Gastroesophageal sphincter (tissue), 4 donors: ENCODE measurements around the gene CHRM5. TPM values are rescaled to one million over a fixed set of nuclear protein-coding genes. Genes with fewer than 3 reads are reported as not detected.

ENCODE experiments used
- ATAC-seq: fragments of 150-250 bp; one replicate; pipeline ENCODE4 v1.9.1; 2016; ENCODE audit warnings: mild to moderate bottlenecking, moderate library complexity
- H3K27ac ChIP-seq, 4 donors: fragments of 200-600 bp; sonication (generic) in 3 of 4; 1 replicate in 3 of 4; 2 replicates in 1 of 4; pipeline ENCODE4 v1.5.1; 2016 to 2019
- H3K27me3 ChIP-seq: fragments of 200-600 bp; sonication (generic); one replicate; pipeline ENCODE4 v1.5.1; 2019
- H3K36me3 ChIP-seq, 2 donors: fragments of 200-600 bp; sonication (generic); one replicate each; pipeline ENCODE4 v1.5.1; 2019; ENCODE audit warnings: control low read depth in 1 of 2
- H3K4me1 ChIP-seq, 3 donors: fragments of 200-600 bp; sonication (generic); 1 replicate in 2 of 3; 2 replicates in 1 of 3; pipeline ENCODE4 v1.5.1; 2016 to 2019; ENCODE audit warnings: control low read depth in 2 of 3
- H3K4me3 ChIP-seq, 2 donors: fragments of 200-600 bp; sonication (generic); one replicate each; pipeline ENCODE4 v1.5.1; 2019; ENCODE audit warnings: mild to moderate bottlenecking in 1 of 2, moderate library complexity in 1 of 2
- H3K9me3 ChIP-seq, 3 donors: fragments of 200-600 bp; sonication (generic); one replicate each; pipeline ENCODE4 v1.5.1; 2017 to 2019; ENCODE audit warnings: control low read depth in 2 of 3
- EP300 ChIP-seq: sonication (generic); formaldehyde crosslinking; IDR thresholded peaks from one replicate; pipeline ENCODE4 v1.6.1; 2017; ENCODE audit warnings: antibody characterized with exemption, mild to moderate bottlenecking
- POLR2A ChIP-seq, 2 donors: fragments of 450-650 bp; IDR thresholded peaks; one replicate each; pipeline ENCODE4 v1.6.1; 2017; ENCODE audit warnings: antibody characterized with exemption in 2 of 2, mild to moderate bottlenecking in 2 of 2, moderate library complexity in 1 of 2
- POLR2AphosphoS5 ChIP-seq: sonication (generic); formaldehyde crosslinking; IDR thresholded peaks from one replicate; pipeline ENCODE4 v1.6.1; 2017; ENCODE audit warnings: antibody characterized with exemption
- WGBS, 2 donors: methylation state at CpG; one replicate each; pipeline ENCODE4 v1.1.5; 2018; ENCODE audit warnings: low coverage in 1 of 2; 5-methylcytosine and 5-hydroxymethylcytosine counted together
- total RNA-seq, 4 donors: library from RNA; depleted of rRNA; stranded (reverse); fragments of >200 nt; gene quantifications; one replicate each; pipeline ENCODE4 v1.1.0, GENCODE V29; 2016
- TF ChIP-seq, protein P1 (sequence below), 4 experiments: fragments of 200-600 bp in 2 of 4; fragments of 450-650 bp in 2 of 4; sonication (generic) in 1 of 4; IDR thresholded peaks; one replicate each; pipeline ENCODE4 v1.5.1; 2017 to 2019; ENCODE audit warnings: antibody characterized with exemption in 4 of 4, mild to moderate bottlenecking in 2 of 4, moderate library complexity in 2 of 4

The CHRM5 gene
- total RNA-seq, 4 donors from 2014 or later: not detected

GRCh38 chr15:33975022-33975565 is 6.8 kb downstream of the CHRM5 start:
- H3K27me3 ChIP-seq: no peaks in the 10 kb centered on the region
- TF ChIP-seq, protein P1, sequence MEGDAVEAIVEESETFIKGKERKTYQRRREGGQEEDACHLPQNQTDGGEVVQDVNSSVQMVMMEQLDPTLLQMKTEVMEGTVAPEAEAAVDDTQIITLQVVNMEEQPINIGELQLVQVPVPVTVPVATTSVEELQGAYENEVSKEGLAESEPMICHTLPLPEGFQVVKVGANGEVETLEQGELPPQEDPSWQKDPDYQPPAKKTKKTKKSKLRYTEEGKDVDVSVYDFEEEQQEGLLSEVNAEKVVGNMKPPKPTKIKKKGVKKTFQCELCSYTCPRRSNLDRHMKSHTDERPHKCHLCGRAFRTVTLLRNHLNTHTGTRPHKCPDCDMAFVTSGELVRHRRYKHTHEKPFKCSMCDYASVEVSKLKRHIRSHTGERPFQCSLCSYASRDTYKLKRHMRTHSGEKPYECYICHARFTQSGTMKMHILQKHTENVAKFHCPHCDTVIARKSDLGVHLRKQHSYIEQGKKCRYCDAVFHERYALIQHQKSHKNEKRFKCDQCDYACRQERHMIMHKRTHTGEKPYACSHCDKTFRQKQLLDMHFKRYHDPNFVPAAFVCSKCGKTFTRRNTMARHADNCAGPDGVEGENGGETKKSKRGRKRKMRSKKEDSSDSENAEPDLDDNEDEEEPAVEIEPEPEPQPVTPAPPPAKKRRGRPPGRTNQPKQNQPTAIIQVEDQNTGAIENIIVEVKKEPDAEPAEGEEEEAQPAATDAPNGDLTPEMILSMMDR (IDR thresholded peaks at IDR 0.05): no peak
- no peak for TF ChIP-seq POLR2AphosphoS5
- TF ChIP-seq EP300: no peak
- no peak for TF ChIP-seq POLR2A (IDR thresholded peaks at IDR 0.05)
- WGBS, 2 donors: 79 to 82% methylated on average over 4 of the region's 4 CpGs
- no peak for ATAC-seq
- H3K36me3 ChIP-seq: peaks cover 0 to 6% of the 10 kb centered on the region in 2 donors
- H3K4me3 ChIP-seq: no peak overlapping the region
- H3K4me1 ChIP-seq: no peaks in the 10 kb centered on the region
- H3K9me3 ChIP-seq: no peaks in the 10 kb centered on the region
- no peak overlapping the region for H3K27ac ChIP-seq

DNA sequence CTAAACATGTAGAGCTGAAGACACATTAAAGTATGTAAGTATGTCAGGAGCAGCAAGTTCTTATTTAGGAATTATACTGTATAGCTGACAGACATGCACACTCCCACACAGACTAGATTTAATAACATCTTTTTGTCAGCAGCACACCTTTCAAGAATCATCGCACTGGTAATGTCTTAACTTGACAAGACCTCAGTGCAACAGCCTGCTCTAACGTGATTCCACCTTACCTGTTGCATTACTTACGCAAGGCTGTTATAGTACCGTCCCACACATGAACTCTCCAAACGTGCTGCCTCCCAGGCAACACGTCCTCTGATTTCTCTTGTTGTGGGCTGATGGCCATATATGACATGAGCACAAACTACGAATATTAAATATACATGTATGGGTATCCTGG is 11.9 kb downstream of the CHRM5 start:
- no peak overlapping the region for H3K27ac ChIP-seq
- H3K9me3 ChIP-seq: no peaks in the 10 kb centered on the region
- 61 to 65% methylated on average over 6 to 7 of the region's 7 CpGs for WGBS, 2 donors

GRCh38 chr15:33982516-33982915 is 14.2 kb downstream of the CHRM5 start:
- no peak for ATAC-seq
- H3K4me1 ChIP-seq: peaks cover 0 to 5% (median 0%) of the 10 kb centered on the region in 3 donors
- H3K9me3 ChIP-seq: no peaks in the 10 kb centered on the region
- no peaks in the 10 kb centered on the region for H3K27me3 ChIP-seq
- WGBS, 2 donors: 79 to 100% methylated on average over 1 of the region's 1 CpG
- H3K27ac ChIP-seq: no peak overlapping the region
- no peak overlapping the region for H3K4me3 ChIP-seq
- H3K36me3 ChIP-seq: no peaks in the 10 kb centered on the region
- TF ChIP-seq EP300 (no peak), POLR2AphosphoS5 (no peak), POLR2A (IDR thresholded peaks at IDR 0.05) (no peak)
- TF ChIP-seq, protein P1 (IDR thresholded peaks at IDR 0.05): no peak

More for the DNA sequence above, 11.9 kb downstream of the CHRM5 start:
- no peak for TF ChIP-seq POLR2AphosphoS5
- no peak for TF ChIP-seq EP300
- TF ChIP-seq, protein P1 (IDR thresholded peaks at IDR 0.05): no peak
- no peak for TF ChIP-seq POLR2A (IDR thresholded peaks at IDR 0.05)
- no peaks in the 10 kb centered on the region for H3K27me3 ChIP-seq
- ATAC-seq: no peak
- no peaks in the 10 kb centered on the region for H3K4me1 ChIP-seq
- no peaks in the 10 kb centered on the region for H3K36me3 ChIP-seq
- H3K4me3 ChIP-seq: no peak overlapping the region

GRCh38 chr15:33985287-33985686 is 17.0 kb downstream of the CHRM5 start:
- no peak for ATAC-seq
- no peaks in the 10 kb centered on the region for H3K9me3 ChIP-seq
- no peaks in the 10 kb centered on the region for H3K36me3 ChIP-seq
- no peak for TF ChIP-seq POLR2AphosphoS5
- no peak for TF ChIP-seq EP300
- no peak for TF ChIP-seq POLR2A (IDR thresholded peaks at IDR 0.05)
- TF ChIP-seq, protein P1 (IDR thresholded peaks at IDR 0.05): no peak
- H3K4me1 ChIP-seq: peaks cover 0 to 5% (median 0%) of the 10 kb centered on the region in 3 donors
- H3K27me3 ChIP-seq: no peaks in the 10 kb centered on the region
- no CpG with 5 or more reads among the region's 1 CpG for WGBS, 2 donors
- no peak overlapping the region for H3K27ac ChIP-seq
- H3K4me3 ChIP-seq: no peak overlapping the region

GRCh38 chr15:33985751-33986150 is 17.5 kb downstream of the CHRM5 start:
- Histone ChIP-seq H3K36me3 (no peaks in the 10 kb centered on the region), H3K4me1 (peaks cover 0 to 5% (median 0%) of the 10 kb centered on the region in 3 donors), H3K27me3 (no peaks in the 10 kb centered on the region), H3K27ac (no peak overlapping the region), H3K9me3 (no peaks in the 10 kb centered on the region), H3K4me3 (no peak overlapping the region)
- ATAC-seq: no peak
- TF ChIP-seq, protein P1 (IDR thresholded peaks at IDR 0.05): no peak
- TF ChIP-seq POLR2AphosphoS5: no peak
- no peak for TF ChIP-seq EP300
- no peak for TF ChIP-seq POLR2A (IDR thresholded peaks at IDR 0.05)
- WGBS, 2 donors: 50% methylated on average over 2 of the region's 3 CpGs; no CpG with 5 or more reads in 1 of the 2 donors
